ENCODE data around the gene ERI2. TPM values are rescaled to one million over a fixed set of nuclear protein-coding genes. Genes with fewer than 3 reads are reported as not detected.

Gene ERI2
- total RNA-seq, 1 experiment from 2014 or later, result 22.4 TPM

- Mint-ChIP-seq H3K36me3 (ENCODE audit: insufficient read depth in 1 of 3, low read depth in 3 of 3) (peaks cover 0 to 5% (median 0%) of the 10 kb centered on the region in 3 experiments; a peak in 1 of 7 replicates), H3K27ac (no peak overlapping the region), H3K4me3 (no peak overlapping the region), H3K27me3 (ENCODE audit: low read depth) (no peaks in the 10 kb centered on the region), H3K9me3 (peaks cover 2 to 7% of the 10 kb centered on the region in 2 experiments; a peak in 3 of 5 replicates), H3K4me1 (peaks cover 16 to 18% of the 10 kb centered on the region in 2 experiments)
- Histone ChIP-seq H3T11ph (ENCODE audit: low read length) (no peak overlapping the region), H3K9ac (ENCODE audit: extremely low read depth, insufficient read length, low read length) (no peak overlapping the region), H4K8ac (replicated peaks; ENCODE audit: insufficient read length, low read depth, low read length) (no peak overlapping the region), H3K79me1 (ENCODE audit: insufficient read depth, low read depth, low read length, poor library complexity, severe bottlenecking) (no peaks in the 10 kb centered on the region), H3K27ac (ENCODE audit: insufficient read length, low read depth, low read length) (no peak overlapping the region), H3K56ac (ENCODE audit: insufficient read length, low read depth, low read length) (no peak overlapping the region), H2AK5ac (ENCODE audit: insufficient read length, low read length) (no peak overlapping the region), H3K4me2 (ENCODE audit: insufficient read depth, insufficient read length, low read length) (no peak overlapping the region), H2AFZ (ENCODE audit: low read length) (no peak overlapping the region), H3K14ac (ENCODE audit: insufficient read depth, low read length) (no peak overlapping the region), H3K79me2 (ENCODE audit: insufficient read depth, low read length) (no peaks in the 10 kb centered on the region), H3K23ac (ENCODE audit: insufficient read length, low read depth, low read length) (no peak overlapping the region), H3K23me2 (ENCODE audit: insufficient read length, low read depth, low read length, poor library complexity, severe bottlenecking) (no peaks in the 10 kb centered on the region), H4K20me1 (ENCODE audit: control insufficient read depth, insufficient read depth, insufficient read length) (no peaks in the 10 kb centered on the region), H2BK120ac (ENCODE audit: low read depth, low read length, poor library complexity, severe bottlenecking) (no peak overlapping the region), H3K9me3 (ENCODE audit: control insufficient read depth, low read depth, low read length) (no peaks in the 10 kb centered on the region), H4K91ac (ENCODE audit: insufficient read length, low read depth, low read length) (no peak overlapping the region), H2BK12ac (ENCODE audit: insufficient read length, low read depth, low read length) (no peak overlapping the region), H3K18ac (ENCODE audit: insufficient read length, low read depth, low read length) (no peak overlapping the region), H2BK5ac (ENCODE audit: insufficient read length, low read length) (no peak overlapping the region), H3K4me1 (ENCODE audit: insufficient read depth, low read length) (no peaks in the 10 kb centered on the region), H3K27me3 (ENCODE audit: insufficient read depth, low read length) (no peaks in the 10 kb centered on the region), H2BK20ac (ENCODE audit: low read depth, low read length, poor library complexity, severe bottlenecking) (no peak overlapping the region), H3K4ac (ENCODE audit: low read depth, low read length) (no peak overlapping the region), H4K5ac (ENCODE audit: insufficient read length, low read depth, low read length) (no peak overlapping the region), H2BK15ac (ENCODE audit: low read depth, low read length) (no peak overlapping the region)
- no peak for DNase-seq
- TF ChIP-seq, protein P1, sequence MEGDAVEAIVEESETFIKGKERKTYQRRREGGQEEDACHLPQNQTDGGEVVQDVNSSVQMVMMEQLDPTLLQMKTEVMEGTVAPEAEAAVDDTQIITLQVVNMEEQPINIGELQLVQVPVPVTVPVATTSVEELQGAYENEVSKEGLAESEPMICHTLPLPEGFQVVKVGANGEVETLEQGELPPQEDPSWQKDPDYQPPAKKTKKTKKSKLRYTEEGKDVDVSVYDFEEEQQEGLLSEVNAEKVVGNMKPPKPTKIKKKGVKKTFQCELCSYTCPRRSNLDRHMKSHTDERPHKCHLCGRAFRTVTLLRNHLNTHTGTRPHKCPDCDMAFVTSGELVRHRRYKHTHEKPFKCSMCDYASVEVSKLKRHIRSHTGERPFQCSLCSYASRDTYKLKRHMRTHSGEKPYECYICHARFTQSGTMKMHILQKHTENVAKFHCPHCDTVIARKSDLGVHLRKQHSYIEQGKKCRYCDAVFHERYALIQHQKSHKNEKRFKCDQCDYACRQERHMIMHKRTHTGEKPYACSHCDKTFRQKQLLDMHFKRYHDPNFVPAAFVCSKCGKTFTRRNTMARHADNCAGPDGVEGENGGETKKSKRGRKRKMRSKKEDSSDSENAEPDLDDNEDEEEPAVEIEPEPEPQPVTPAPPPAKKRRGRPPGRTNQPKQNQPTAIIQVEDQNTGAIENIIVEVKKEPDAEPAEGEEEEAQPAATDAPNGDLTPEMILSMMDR (conservative IDR thresholded peaks at IDR 0.05), result no peak
Observed at GRCh38 chr16:20767577-20767976, 38.7 kb downstream of the ERI2 start.

Data from H9 (cell line).